HEK293 (cell line): ENCODE results near the gene ZBTB22.

Experiments
- CTCF ChIA-PET: fragments of 350-600 bp; formaldehyde crosslinking; extraction: SDS; loops from one replicate; lab custom pipeline; 2021; ENCODE audit warnings: antibody characterized with exemption; lab: Yijun Ruan, JAX
- POLR2A ChIA-PET: fragments of 300-600 bp; formaldehyde crosslinking; extraction: SDS; loops from one replicate; lab custom pipeline; 2020; ENCODE audit warnings: antibody characterized with exemption, inconsistent platforms; lab: Yijun Ruan, JAX
- H3K27ac ChIP-seq: fragments of 200-500 bp; sonication (Bioruptor generic); 2 replicates; pipeline ENCODE4 v1.5.1; 2014; ENCODE audit warnings: low read depth, low read length, control low read depth, inconsistent platforms; ENCODE audit errors: extremely low read depth
- H3K36me3 ChIP-seq, 2 experiments: fragments of 200-500 bp in 1 of 2; sonication (Bioruptor generic) in 1 of 2; 1 replicate in 1 of 2; 2 replicates in 1 of 2; pipeline ENCODE4 v1.5.1; 2014 to 2017; ENCODE audit warnings: inconsistent platforms in 2 of 2, low read length in 2 of 2; ENCODE audit not compliant: control insufficient read depth in 2 of 2, insufficient read depth in 1 of 2
- H3K4me1 ChIP-seq: fragments of 200-500 bp; sonication (Bioruptor generic); 2 replicates; pipeline ENCODE4 v1.5.1; 2014; ENCODE audit warnings: mild to moderate bottlenecking, low read length, inconsistent platforms; ENCODE audit not compliant: control insufficient read depth, insufficient read depth
- H3K4me3 ChIP-seq: 2 replicates; pipeline ENCODE4 v1.5.1; 2011; ENCODE audit warnings: low read depth, mild to moderate bottlenecking, control low read depth, low read length, moderate library complexity
- H3K9me3 ChIP-seq: fragments of 200-500 bp; sonication (Bioruptor generic); 2 replicates; pipeline ENCODE4 v1.5.1; 2014; ENCODE audit warnings: low read depth, low read length, inconsistent platforms; ENCODE audit not compliant: control insufficient read depth, insufficient read depth
- BCL11A ChIP-seq: fragments of 450-650 bp; formaldehyde crosslinking; IDR thresholded peaks from 2 replicates; pipeline ENCODE4 v1.5.1; 2016; ENCODE audit warnings: low read depth, missing biosample characterization, missing genetic modification characterization
- BCL11B ChIP-seq: fragments of 450-650 bp; formaldehyde crosslinking; IDR thresholded peaks from 2 replicates; pipeline ENCODE4 v1.5.1; 2016; ENCODE audit warnings: low read depth, missing biosample characterization, missing genetic modification characterization
- ELK4 ChIP-seq: IDR thresholded peaks from 2 replicates; pipeline ENCODE4 v1.6.1; 2011; ENCODE audit warnings: mild to moderate bottlenecking, low read depth, low read length, borderline replicate concordance
- GLI4 ChIP-seq: fragments of 450-650 bp; formaldehyde crosslinking; IDR thresholded peaks from 2 replicates; pipeline ENCODE4 v1.5.1; 2016; ENCODE audit warnings: missing biosample characterization, missing genetic modification characterization
- GLIS1 ChIP-seq: fragments of 450-650 bp; formaldehyde crosslinking; IDR thresholded peaks from 2 replicates; pipeline ENCODE4 v1.5.1; 2016; ENCODE audit warnings: missing biosample characterization, missing genetic modification characterization
- KLF1 ChIP-seq: fragments of 450-650 bp; formaldehyde crosslinking; IDR thresholded peaks from 2 replicates; pipeline ENCODE4 v1.5.1; 2016; ENCODE audit warnings: missing biosample characterization, missing genetic modification characterization
- OSR2 ChIP-seq: fragments of 450-650 bp; formaldehyde crosslinking; IDR thresholded peaks from 2 replicates; pipeline ENCODE4 v1.5.1; 2016; ENCODE audit warnings: missing biosample characterization, missing genetic modification characterization
- OVOL3 ChIP-seq: fragments of 450-650 bp; formaldehyde crosslinking; IDR thresholded peaks from 2 replicates; pipeline ENCODE4 v1.5.1; 2016; ENCODE audit warnings: missing biosample characterization, missing genetic modification characterization
- PBX3 ChIP-seq: sonication (generic); formaldehyde crosslinking; IDR thresholded peaks from 2 replicates; pipeline ENCODE4 v1.8.1; 2022; ENCODE audit warnings: mild to moderate bottlenecking, moderate library complexity, missing genetic modification reagents
- SP2 ChIP-seq: fragments of 450-650 bp; formaldehyde crosslinking; IDR thresholded peaks from 2 replicates; pipeline ENCODE4 v1.5.1; 2016; ENCODE audit warnings: missing biosample characterization, missing genetic modification characterization
- ZBTB48 ChIP-seq: fragments of 450-650 bp; formaldehyde crosslinking; IDR thresholded peaks from 2 replicates; pipeline ENCODE4 v1.5.1; 2016; ENCODE audit warnings: missing biosample characterization, missing genetic modification characterization
- ZFP69B ChIP-seq: fragments of 450-650 bp; formaldehyde crosslinking; IDR thresholded peaks from 2 replicates; pipeline ENCODE4 v1.5.1; 2016; ENCODE audit warnings: missing biosample characterization, missing genetic modification characterization
- ZIC2 ChIP-seq: fragments of 450-650 bp; formaldehyde crosslinking; IDR thresholded peaks from 2 replicates; pipeline ENCODE4 v1.5.1; 2016; ENCODE audit warnings: missing biosample characterization, missing genetic modification characterization
- ZNF10 ChIP-seq: fragments of 450-650 bp; formaldehyde crosslinking; IDR thresholded peaks from 2 replicates; pipeline ENCODE4 v1.5.1; 2017; ENCODE audit warnings: missing biosample characterization, missing genetic modification characterization
- ZNF19 ChIP-seq: fragments of 450-650 bp; formaldehyde crosslinking; IDR thresholded peaks from 2 replicates; pipeline ENCODE4; 2016; ENCODE audit warnings: missing biosample characterization, missing genetic modification characterization, low read depth
- ZNF221 ChIP-seq: fragments of 450-650 bp; formaldehyde crosslinking; IDR thresholded peaks from 2 replicates; pipeline ENCODE4 v1.5.1; 2017; ENCODE audit warnings: missing biosample characterization, missing genetic modification characterization, borderline replicate concordance
- ZNF223 ChIP-seq: fragments of 450-650 bp; formaldehyde crosslinking; IDR thresholded peaks from 2 replicates; pipeline ENCODE4 v1.5.1; 2016; ENCODE audit warnings: missing biosample characterization, missing genetic modification characterization
- ZNF24 ChIP-seq: fragments of 450-650 bp; formaldehyde crosslinking; IDR thresholded peaks from 2 replicates; pipeline ENCODE4 v1.5.1; 2016; ENCODE audit warnings: missing biosample characterization, missing genetic modification characterization
- ZNF350 ChIP-seq: fragments of 450-650 bp; formaldehyde crosslinking; IDR thresholded peaks from 2 replicates; pipeline ENCODE4 v1.5.0; 2017; ENCODE audit warnings: missing biosample characterization, mild to moderate bottlenecking, missing genetic modification characterization
- ZNF362 ChIP-seq: fragments of 450-650 bp; formaldehyde crosslinking; IDR thresholded peaks from 2 replicates; pipeline ENCODE4 v1.5.1; 2016; ENCODE audit warnings: missing biosample characterization, missing genetic modification characterization
- ZNF366 ChIP-seq: fragments of 450-650 bp; formaldehyde crosslinking; conservative IDR thresholded peaks from 2 replicates; pipeline ENCODE4 v1.5.1; 2016; ENCODE audit warnings: missing biosample characterization, missing genetic modification characterization
- ZNF580 ChIP-seq: fragments of 450-650 bp; formaldehyde crosslinking; IDR thresholded peaks from 2 replicates; pipeline ENCODE4 v1.5.1; 2016; ENCODE audit warnings: missing biosample characterization, missing genetic modification characterization
- ZNF670 ChIP-seq: fragments of 450-650 bp; formaldehyde crosslinking; IDR thresholded peaks from 2 replicates; pipeline ENCODE4 v1.5.1; 2016; ENCODE audit warnings: missing biosample characterization, missing genetic modification characterization, low read depth
- ZNF776 ChIP-seq: fragments of 450-650 bp; formaldehyde crosslinking; IDR thresholded peaks from 2 replicates; pipeline ENCODE4 v1.5.0; 2017; ENCODE audit warnings: missing biosample characterization, missing genetic modification characterization, borderline replicate concordance
- ZNF792 ChIP-seq: fragments of 450-650 bp; formaldehyde crosslinking; IDR thresholded peaks from 2 replicates; pipeline ENCODE4 v1.5.1; 2016; ENCODE audit warnings: missing biosample characterization, missing genetic modification characterization
- ZNF843 ChIP-seq: fragments of 450-650 bp; formaldehyde crosslinking; IDR thresholded peaks from 2 replicates; pipeline ENCODE4 v1.5.1; 2016; ENCODE audit warnings: missing biosample characterization, missing genetic modification characterization
- TF ChIP-seq, protein P1 (sequence below): fragments of 450-650 bp; formaldehyde crosslinking; IDR thresholded peaks from 2 replicates; pipeline ENCODE4 v1.5.1; 2016; ENCODE audit warnings: missing biosample characterization, missing genetic modification characterization
- TF ChIP-seq, protein P2 (sequence below): fragments of 450-650 bp; formaldehyde crosslinking; conservative IDR thresholded peaks from 2 replicates; pipeline ENCODE4 v1.5.1; 2016; ENCODE audit warnings: low read depth, missing biosample characterization, missing genetic modification characterization

ZBTB22 gene

DNA sequence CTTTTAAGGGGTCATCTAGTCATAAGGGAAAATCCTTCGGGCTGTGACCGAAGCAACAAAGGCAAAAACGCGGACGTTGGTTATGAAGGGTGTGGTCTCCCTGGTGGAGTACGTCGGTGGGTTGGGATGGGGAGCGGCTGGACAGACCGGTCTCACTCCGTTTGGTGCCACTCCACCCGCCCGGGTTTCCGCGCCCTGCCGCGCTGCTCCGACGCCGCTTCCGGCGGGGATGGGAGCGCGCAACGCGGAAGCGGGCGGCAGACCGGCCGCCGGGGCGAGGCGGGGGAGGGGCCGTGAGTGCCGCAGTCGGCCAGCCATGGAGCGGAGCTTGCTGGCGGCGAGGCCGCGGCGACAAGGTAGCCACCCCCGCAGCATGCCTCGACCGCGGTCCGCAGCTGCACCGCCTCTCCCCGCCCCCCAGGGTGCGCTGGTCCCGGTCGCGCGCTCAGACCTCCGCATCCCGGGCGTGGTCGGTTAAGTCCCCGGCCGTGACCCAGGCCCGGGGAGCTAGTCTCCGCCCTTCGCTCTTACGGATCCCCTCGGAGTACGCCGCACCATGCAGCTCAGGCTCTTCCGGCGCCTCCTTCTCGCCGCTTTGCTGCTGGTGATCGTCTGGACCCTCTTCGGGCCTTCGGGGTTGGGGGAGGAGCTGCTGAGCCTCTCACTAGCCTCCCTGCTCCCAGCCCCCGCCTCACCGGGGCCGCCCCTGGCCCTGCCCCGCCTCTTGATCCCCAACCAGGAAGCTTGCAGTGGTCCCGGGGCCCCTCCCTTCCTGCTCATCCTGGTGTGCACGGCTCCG, 40.5 kb downstream of the ZBTB22 start, which contains the start of gene B3GALT4:
Gene B3GALT4 (plus strand): TSS at position 260 of the 799 bp plus-strand sequence. CDS start 297 bp downstream, at position 557.
- POLR2A ChIA-PET: interaction anchor here (0.6 to 6.5 kb wide), 30 partner anchors 13 to 305 kb away, joined by 3 to 92 read pairs (median 4); partner anchors contain the start of genes BAK1, CUTA, PFDN6 and RGL2
- peaks cover 31% of the 10 kb centered on the region for H3K4me1 ChIP-seq
- peak within 1 kb of the TSS; percentile 56 for H3K4me3 ChIP-seq
- TF ChIP-seq ZNF843 (peak; percentile 33), BCL11B (tag by site-specific recombination) (peak; percentile 51; the same call in 1 of the 2 replicates), ZNF776 (no peak), ZNF223 (peak; percentile 74), ZBTB48 (tag by site-specific recombination) (peak; percentile 56), ZNF362 (tag by site-specific recombination) (no peak), ZNF350 (tag by site-specific recombination) (no peak), KLF1 (tag by site-specific recombination) (peak; percentile 71), GLI4 (tag by site-specific recombination) (no peak), ZIC2 (0 out of 2 replicates have a peak, but pooled peaks have one; percentile 37), ZNF366 (tag by site-specific recombination) (no peak), ZNF10 (tag by site-specific recombination) (no peak), ELK4 (peak; percentile 34; the same call in 1 of the 2 replicates), BCL11A (peak; percentile 59), OSR2 (peak; percentile 24; the same call in 1 of the 2 replicates), PBX3 (CRISPR knock-in tag) (peak; percentile 89), ZNF670 (tag by site-specific recombination) (no peak), ZNF19 (no peak), ZNF221 (tag by site-specific recombination) (peak; percentile 34; the same call in 1 of the 2 replicates), ZNF792 (no peak), ZFP69B (tag by site-specific recombination) (peak; percentile 58; the same call in 1 of the 2 replicates), GLIS1 (peak; percentile 89), SP2 (tag by site-specific recombination) (peak; percentile 86), ZNF24 (peak; percentile 50; the same call in 1 of the 2 replicates), ZNF580 (peak; percentile 28; the same call in 1 of the 2 replicates), OVOL3 (tag by site-specific recombination) (no peak)
- TF ChIP-seq, protein P1, sequence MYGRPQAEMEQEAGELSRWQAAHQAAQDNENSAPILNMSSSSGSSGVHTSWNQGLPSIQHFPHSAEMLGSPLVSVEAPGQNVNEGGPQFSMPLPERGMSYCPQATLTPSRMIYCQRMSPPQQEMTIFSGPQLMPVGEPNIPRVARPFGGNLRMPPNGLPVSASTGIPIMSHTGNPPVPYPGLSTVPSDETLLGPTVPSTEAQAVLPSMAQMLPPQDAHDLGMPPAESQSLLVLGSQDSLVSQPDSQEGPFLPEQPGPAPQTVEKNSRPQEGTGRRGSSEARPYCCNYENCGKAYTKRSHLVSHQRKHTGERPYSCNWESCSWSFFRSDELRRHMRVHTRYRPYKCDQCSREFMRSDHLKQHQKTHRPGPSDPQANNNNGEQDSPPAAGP (tag by site-specific recombination): peak; percentile 82
- TF ChIP-seq, protein P2, sequence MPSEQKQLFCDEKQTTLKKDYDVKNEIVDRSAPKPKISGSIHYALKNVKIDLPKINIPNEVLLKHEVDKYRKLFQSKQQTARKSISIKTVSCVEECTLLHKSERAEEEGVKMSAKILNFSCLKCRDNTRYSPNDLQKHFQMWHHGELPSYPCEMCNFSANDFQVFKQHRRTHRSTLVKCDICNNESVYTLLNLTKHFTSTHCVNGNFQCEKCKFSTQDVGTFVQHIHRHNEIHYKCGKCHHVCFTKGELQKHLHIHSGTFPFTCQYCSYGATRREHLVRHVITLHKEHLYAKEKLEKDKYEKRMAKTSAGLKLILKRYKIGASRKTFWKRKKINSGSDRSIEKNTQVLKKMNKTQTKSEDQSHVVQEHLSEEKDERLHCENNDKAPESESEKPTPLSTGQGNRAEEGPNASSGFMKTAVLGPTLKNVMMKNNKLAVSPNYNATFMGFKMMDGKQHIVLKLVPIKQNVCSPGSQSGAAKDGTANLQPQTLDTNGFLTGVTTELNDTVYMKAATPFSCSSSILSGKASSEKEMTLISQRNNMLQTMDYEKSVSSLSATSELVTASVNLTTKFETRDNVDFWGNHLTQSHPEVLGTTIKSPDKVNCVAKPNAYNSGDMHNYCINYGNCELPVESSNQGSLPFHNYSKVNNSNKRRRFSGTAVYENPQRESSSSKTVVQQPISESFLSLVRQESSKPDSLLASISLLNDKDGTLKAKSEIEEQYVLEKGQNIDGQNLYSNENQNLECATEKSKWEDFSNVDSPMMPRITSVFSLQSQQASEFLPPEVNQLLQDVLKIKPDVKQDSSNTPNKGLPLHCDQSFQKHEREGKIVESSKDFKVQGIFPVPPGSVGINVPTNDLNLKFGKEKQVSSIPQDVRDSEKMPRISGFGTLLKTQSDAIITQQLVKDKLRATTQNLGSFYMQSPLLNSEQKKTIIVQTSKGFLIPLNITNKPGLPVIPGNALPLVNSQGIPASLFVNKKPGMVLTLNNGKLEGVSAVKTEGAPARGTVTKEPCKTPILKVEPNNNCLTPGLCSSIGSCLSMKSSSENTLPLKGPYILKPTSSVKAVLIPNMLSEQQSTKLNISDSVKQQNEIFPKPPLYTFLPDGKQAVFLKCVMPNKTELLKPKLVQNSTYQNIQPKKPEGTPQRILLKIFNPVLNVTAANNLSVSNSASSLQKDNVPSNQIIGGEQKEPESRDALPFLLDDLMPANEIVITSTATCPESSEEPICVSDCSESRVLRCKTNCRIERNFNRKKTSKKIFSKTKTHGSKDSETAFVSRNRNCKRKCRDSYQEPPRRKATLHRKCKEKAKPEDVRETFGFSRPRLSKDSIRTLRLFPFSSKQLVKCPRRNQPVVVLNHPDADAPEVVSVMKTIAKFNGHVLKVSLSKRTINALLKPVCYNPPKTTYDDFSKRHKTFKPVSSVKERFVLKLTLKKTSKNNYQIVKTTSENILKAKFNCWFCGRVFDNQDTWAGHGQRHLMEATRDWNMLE (tag by site-specific recombination): no peak

More for the DNA sequence above, 40.5 kb downstream of the ZBTB22 start, which contains the start of gene B3GALT4:
- peak within 1 kb of the TSS; percentile 79 for H3K27ac ChIP-seq
- no peaks in the 10 kb centered on the region for H3K9me3 ChIP-seq
- CTCF ChIA-PET: interaction anchor here (0.6 to 2.5 kb wide), 26 partner anchors 8 to 355 kb away, joined by 3 to 22 read pairs (median 4); partner anchors contain the start of genes CUTA, PFDN6, WDR46 and ZBTB22
- H3K36me3 ChIP-seq: peaks cover 23 to 87% of the 10 kb centered on the region in 2 experiments
